H1 (cell line): ENCODE data around the gene SRGAP2. TPM values are rescaled to one million over a fixed set of nuclear protein-coding genes. Genes with fewer than 3 reads are reported as not detected.
"Not testable (repeated sequence)": the region's sequence is repeated elsewhere in the genome, so short reads cannot be mapped to it uniquely, and the experiment has no call there.

Experiments used
- CTCF ChIA-PET: fragments of 300-600 bp; sonication (Branson Sonifier 250); formaldehyde crosslinking; loops from one replicate; lab custom pipeline; 2021; ENCODE audit not compliant: partially characterized antibody; lab: Charles Lee
- POLR2A ChIA-PET: fragments of 300-600 bp; sonication (Branson Sonifier 250); formaldehyde crosslinking; loops from one replicate; lab custom pipeline; 2021; ENCODE audit warnings: inconsistent platforms; ENCODE audit not compliant: partially characterized antibody; lab: Charles Lee
- DNase-seq, 2 experiments: peaks; one replicate each; pipeline versions ENCODE4 v3.0.0 to v3.0.0-alpha.2; 2010 to 2022; ENCODE audit warnings: low spot score in 2 of 2, low read depth in 1 of 2, mixed read lengths in 1 of 2
- FAIRE-seq: peaks from 2 replicates; lab custom pipeline; 2011; peaks lifted over from hg19 to GRCh38; lab: Jason Lieb, UNC
- H2AFZ ChIP-seq: 2 replicates; pipeline ENCODE4 v1.8.1; 2012; ENCODE audit warnings: low read length, inconsistent platforms
- H2AK5ac ChIP-seq: 2 replicates; pipeline ENCODE4 v1.6.1; 2013; ENCODE audit warnings: low read depth, low read length
- H2BK120ac ChIP-seq: replicated peaks from 2 replicates; pipeline ENCODE3; 2013; ENCODE audit warnings: low read depth, low read length, inconsistent platforms
- H2BK12ac ChIP-seq: 2 replicates; pipeline ENCODE4 v1.6.1; 2013; ENCODE audit warnings: low read depth, low read length
- H2BK15ac ChIP-seq: 2 replicates; pipeline ENCODE4 v1.6.1; 2013; ENCODE audit warnings: low read length
- H2BK20ac ChIP-seq: 2 replicates; pipeline ENCODE4 v1.6.1; 2013; ENCODE audit warnings: low read length
- H2BK5ac ChIP-seq: 2 replicates; pipeline ENCODE4 v1.6.1; 2013; ENCODE audit warnings: low read depth, low read length
- H3K14ac ChIP-seq: 2 replicates; pipeline ENCODE4 v1.6.1; 2013; ENCODE audit warnings: inconsistent platforms; ENCODE audit not compliant: insufficient read length
- H3K18ac ChIP-seq: 2 replicates; pipeline ENCODE4 v1.6.1; 2013; ENCODE audit warnings: low read length; ENCODE audit errors: extremely low read depth
- H3K23ac ChIP-seq: 2 replicates; pipeline ENCODE4 v1.6.1; 2013; ENCODE audit warnings: inconsistent platforms; ENCODE audit not compliant: insufficient read length
- H3K23me2 ChIP-seq: 2 replicates; pipeline ENCODE4 v1.6.1; 2013; ENCODE audit warnings: low read depth, low read length
- H3K27ac ChIP-seq: 2 replicates; pipeline ENCODE4 v1.6.1; 2011; ENCODE audit warnings: low read depth, low read length, inconsistent platforms
- H3K27me3 ChIP-seq, 4 experiments: replicated peaks in 1 of 4; 1 replicate in 1 of 4; 2 replicates in 3 of 4; pipeline versions ENCODE4 v1.6.1 to v1.8.1; 2011 to 2013; ENCODE audit warnings: low read length in 3 of 4, mild to moderate bottlenecking in 3 of 4, inconsistent platforms in 2 of 4, mixed read lengths in 2 of 4, moderate library complexity in 1 of 4; ENCODE audit not compliant: control insufficient read depth in 3 of 4, insufficient read depth in 3 of 4; ENCODE audit errors: extremely low read depth in 1 of 4
- H3K36me3 ChIP-seq, 4 experiments: 2 replicates each; pipeline versions ENCODE4 v1.6.1 to v1.8.1; 2011 to 2013; ENCODE audit warnings: mild to moderate bottlenecking in 4 of 4, low read length in 3 of 4, moderate library complexity in 2 of 4, control low read depth in 1 of 4, inconsistent platforms in 1 of 4; ENCODE audit not compliant: insufficient read depth in 4 of 4, control insufficient read depth in 2 of 4
- H3K4ac ChIP-seq: replicated peaks from 2 replicates; pipeline ENCODE3; 2013; ENCODE audit warnings: low read length, low read depth, mixed read lengths, inconsistent platforms; ENCODE audit not compliant: insufficient read length
- H3K4me1 ChIP-seq, 4 experiments: replicated peaks in 1 of 4; 1 replicate in 1 of 4; 2 replicates in 3 of 4; pipeline versions ENCODE4 v1.6.1 to v1.8.1; 2011 to 2013; ENCODE audit warnings: low read length in 3 of 4, inconsistent platforms in 2 of 4, mixed read lengths in 1 of 4; ENCODE audit not compliant: insufficient read depth in 4 of 4, control insufficient read depth in 3 of 4
- H3K4me2 ChIP-seq, 2 experiments: 2 replicates each; pipeline versions ENCODE4 v1.6.1 to v1.8.1; 2011 to 2013; ENCODE audit warnings: low read depth in 2 of 2, low read length in 2 of 2, control low read depth in 1 of 2, inconsistent platforms in 1 of 2, mild to moderate bottlenecking in 1 of 2; ENCODE audit not compliant: insufficient read depth in 1 of 2
- H3K4me3 ChIP-seq, 4 experiments: fragments of 200-600, 300-600 bp in 1 of 4; sonication (generic), shearing (Covaris generic), sonication (Bioruptor Twin) in 1 of 4; 2 replicates each; pipeline versions ENCODE4 v1.5.1 to v1.8.1; 2011 to 2016; ENCODE audit warnings: low read length in 4 of 4, low read depth in 3 of 4, control low read depth in 2 of 4, inconsistent platforms in 2 of 4, mild to moderate bottlenecking in 2 of 4, mixed read lengths in 1 of 4, moderate library complexity in 1 of 4; ENCODE audit not compliant: insufficient read depth in 2 of 4; ENCODE audit errors: extremely low read depth in 1 of 4
- H3K56ac ChIP-seq: replicated peaks from 2 replicates; pipeline ENCODE3; 2013; ENCODE audit warnings: low read depth, mild to moderate bottlenecking, mixed read lengths, low read length, inconsistent platforms; ENCODE audit not compliant: insufficient read length
- H3K79me1 ChIP-seq: 2 replicates; pipeline ENCODE4 v1.6.1; 2013; ENCODE audit warnings: low read depth, low read length, control low read depth
- H3K79me2 ChIP-seq, 2 experiments: 2 replicates each; pipeline versions ENCODE4 v1.6.1 to v1.8.1; 2012 to 2013; ENCODE audit warnings: low read length in 2 of 2, mild to moderate bottlenecking in 2 of 2, inconsistent platforms in 1 of 2; ENCODE audit not compliant: insufficient read depth in 2 of 2, control insufficient read depth in 1 of 2
- H3K9ac ChIP-seq, 4 experiments: replicated peaks in 1 of 4; 1 replicate in 1 of 4; 2 replicates in 3 of 4; pipeline versions ENCODE4 v1.6.1 to v1.8.1; 2011 to 2013; ENCODE audit warnings: low read depth in 3 of 4, low read length in 3 of 4, control low read depth in 2 of 4, mild to moderate bottlenecking in 2 of 4, moderate library complexity in 2 of 4, inconsistent platforms in 1 of 4; ENCODE audit errors: extremely low read depth in 1 of 4
- H3K9me3 ChIP-seq, 2 experiments: 2 replicates each; pipeline versions ENCODE4 v1.6.1 to v1.8.1; 2012 to 2013; ENCODE audit warnings: mild to moderate bottlenecking in 2 of 2, moderate library complexity in 2 of 2, control low read depth in 1 of 2, inconsistent platforms in 1 of 2, low read depth in 1 of 2, low read length in 1 of 2, mixed read lengths in 1 of 2; ENCODE audit not compliant: insufficient read depth in 2 of 2
- H4K20me1 ChIP-seq, 2 experiments: replicated peaks in 1 of 2; 2 replicates each; pipeline versions ENCODE3 to v1.8.1; 2011 to 2013; ENCODE audit warnings: inconsistent platforms in 2 of 2, low read length in 2 of 2, mild to moderate bottlenecking in 1 of 2; ENCODE audit not compliant: insufficient read depth in 2 of 2, control insufficient read depth in 1 of 2
- H4K5ac ChIP-seq: 2 replicates; pipeline ENCODE4 v1.6.1; 2013; ENCODE audit warnings: low read length, low read depth, mixed read lengths, inconsistent platforms; ENCODE audit not compliant: insufficient read length
- H4K8ac ChIP-seq: 2 replicates; pipeline ENCODE4 v1.8.0; 2013; ENCODE audit warnings: mild to moderate bottlenecking, moderate library complexity, low read length, inconsistent platforms; ENCODE audit not compliant: insufficient read depth; ENCODE audit errors: extremely low read depth
- H4K91ac ChIP-seq: replicated peaks from 2 replicates; pipeline ENCODE3; 2013; ENCODE audit warnings: low read length, mixed read lengths, inconsistent platforms; ENCODE audit not compliant: insufficient read length
- WGBS, 2 experiments: shearing (Covaris generic) in 1 of 2; methylation state at CpG; one replicate each; pipeline versions ENCODE4 v1.1.6 to v1.1.7; 2013 to 2015; ENCODE audit warnings: low lambda C conversion rate in 2 of 2, mixed read lengths in 2 of 2, inconsistent platforms in 1 of 2, low coverage in 1 of 2, missing lambda C conversion rate in 1 of 2; ENCODE audit not compliant: insufficient replicate concordance in 2 of 2, insufficient coverage in 1 of 2, insufficient read length in 1 of 2; ENCODE audit errors: extremely low coverage in 1 of 2, missing lambda C conversion rate in 1 of 2; 5-methylcytosine and 5-hydroxymethylcytosine counted together
- polyA plus RNA-seq, 7 experiments: library from polyadenylated mRNA; depleted of rRNA in 3 of 7; stranded (reverse) in 5 of 7; unstranded in 2 of 7; fragments of >200 nt in 5 of 7; fragments of 200-250 nt in 2 of 7; gene quantifications; 1 replicate in 5 of 7; 2 replicates in 1 of 7; 4 replicates in 1 of 7; pipeline versions ENCODE4 v1.2.1 to v1.2.3, GENCODE V29; 2011 to 2013; ENCODE audit warnings: missing spikeins in 2 of 7, mixed read lengths in 2 of 7
- total RNA-seq: library from RNA; stranded (reverse); fragmentation: NEBNext Ultra II Directional; extraction: Animal tissue kit (Norgen Biotek cat#: 25700); gene quantifications from 2 replicates; pipeline ENCODE4 v1.2.1, GENCODE V29; 2021

The SRGAP2 gene
- total and polyA plus RNA-seq, 2 of the 8 experiments (the other 6 are each of a cell fraction or from before 2014, with no cell fraction given) = 10.8 to 54.0 TPM

DNA sequence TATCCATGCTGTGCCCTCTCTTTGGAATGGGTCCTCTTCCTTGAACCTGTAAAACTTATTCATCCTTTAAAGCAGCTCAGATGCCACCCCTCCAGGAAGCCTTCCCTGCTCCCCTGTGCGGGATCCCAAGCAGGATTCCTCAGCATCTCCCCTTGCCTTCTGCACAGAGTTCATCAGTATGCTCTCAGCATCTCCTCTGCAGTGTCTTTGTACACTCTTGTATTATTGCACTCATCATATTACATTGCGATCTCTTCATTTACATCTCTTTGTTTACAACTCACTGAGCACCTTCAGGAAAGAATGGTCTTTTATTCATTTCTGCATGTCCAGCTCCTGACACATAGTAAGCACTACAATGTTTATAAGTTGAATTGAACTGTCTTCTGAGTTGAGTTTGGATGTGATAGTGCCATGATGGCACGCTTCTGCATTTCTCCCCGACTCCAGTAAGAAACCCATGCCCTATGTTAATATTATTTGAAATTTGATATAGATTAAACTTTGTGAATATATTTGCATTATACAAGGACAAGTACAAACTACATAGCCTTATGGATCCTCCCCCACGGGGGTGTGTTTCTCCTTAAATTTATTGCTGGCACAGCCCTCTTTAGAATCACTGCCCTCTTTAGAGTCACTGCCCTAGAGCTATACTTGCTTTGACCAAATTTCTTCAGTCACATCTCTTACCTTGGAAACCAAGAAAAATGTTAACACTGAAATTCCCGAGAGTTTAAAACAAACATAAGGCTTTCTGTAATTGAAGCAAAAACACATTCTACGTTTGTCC, 12.5 kb downstream of the SRGAP2 start:
- not testable (repeated sequence) for H3K79me2 ChIP-seq, H3K27me3 ChIP-seq, H2BK5ac ChIP-seq

DNA sequence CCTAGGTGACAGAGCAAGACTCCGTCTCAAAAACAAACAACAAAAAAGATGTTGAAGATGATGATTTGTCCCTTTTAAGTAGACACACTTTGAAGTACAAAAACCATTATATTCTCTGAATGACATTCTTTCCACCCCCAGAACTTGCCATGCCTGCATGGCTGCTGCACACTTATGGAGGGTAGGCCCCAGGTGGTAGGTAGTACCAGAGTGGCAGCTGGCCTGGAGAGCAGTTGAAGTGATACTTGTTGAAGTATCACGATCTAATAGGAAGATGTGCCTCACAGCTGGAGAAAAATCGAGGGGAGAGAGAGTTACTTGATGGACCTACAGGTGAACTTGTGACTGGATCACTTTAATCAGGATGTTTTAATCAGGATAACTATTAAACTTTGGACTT, 14.9 kb downstream of the SRGAP2 start:
- H4K8ac ChIP-seq, H2BK20ac ChIP-seq, H2BK12ac ChIP-seq, H2BK120ac ChIP-seq, H2BK5ac ChIP-seq, H3K79me2 ChIP-seq, H4K20me1 ChIP-seq, H3K23ac ChIP-seq, H4K91ac ChIP-seq, DNase-seq, H3K27me3 ChIP-seq, H3K4me1 ChIP-seq, H3K4ac ChIP-seq, FAIRE-seq, H3K27ac ChIP-seq, H3K14ac ChIP-seq, H2BK15ac ChIP-seq, H3K56ac ChIP-seq, H3K18ac ChIP-seq, H3K79me1 ChIP-seq, H3K4me2 ChIP-seq, CTCF ChIA-PET, H4K5ac ChIP-seq, H3K36me3 ChIP-seq, POLR2A ChIA-PET, H3K9ac ChIP-seq, H2AK5ac ChIP-seq, H3K4me3 ChIP-seq, H2AFZ ChIP-seq, H3K9me3 ChIP-seq, H3K23me2 ChIP-seq: not testable (repeated sequence)
- 59% methylated on average over 2 of the region's 3 CpGs; no CpG with 5 or more reads in 1 of the 2 experiments for WGBS, 2 experiments

More for the DNA sequence above, 12.5 kb downstream of the SRGAP2 start:
- H4K8ac ChIP-seq, H4K20me1 ChIP-seq, H3K79me1 ChIP-seq, H3K4me3 ChIP-seq, H3K23ac ChIP-seq, H3K4me1 ChIP-seq, H3K27ac ChIP-seq, H3K56ac ChIP-seq, FAIRE-seq, H4K91ac ChIP-seq, H2BK120ac ChIP-seq, H2BK15ac ChIP-seq, H3K4ac ChIP-seq, H3K36me3 ChIP-seq, CTCF ChIA-PET, H2AFZ ChIP-seq, H2BK20ac ChIP-seq, H3K9me3 ChIP-seq, H3K4me2 ChIP-seq, H4K5ac ChIP-seq, POLR2A ChIA-PET, H3K9ac ChIP-seq, DNase-seq, H3K23me2 ChIP-seq, H2BK12ac ChIP-seq, H3K18ac ChIP-seq, H3K14ac ChIP-seq, H2AK5ac ChIP-seq: not testable (repeated sequence)
- WGBS, 2 experiments = 90% methylated on average over 4 of the region's 7 CpGs; no CpG with 5 or more reads in 1 of the 2 experiments
